IgD-negative memory B cell (primary cell): ENCODE results near the gene ZFY. TPM values are rescaled to one million over a fixed set of nuclear protein-coding genes. Genes with fewer than 3 reads are reported as not detected.
"Not testable (repeated sequence)": the region's sequence is repeated elsewhere in the genome, so short reads cannot be mapped to it uniquely, and the experiment has no call there.

Experiments
- H3K27ac Mint-ChIP-seq, 3 donors: one replicate each; pipeline ENCODE4 v1.8.0; 2020 to 2022; ENCODE audit warnings: mild to moderate bottlenecking in 3 of 3, mixed read lengths in 3 of 3, moderate library complexity in 1 of 3
- H3K27me3 Mint-ChIP-seq: one replicate; pipeline ENCODE4 v1.8.0; 2021; ENCODE audit warnings: mixed read lengths
- H3K36me3 Mint-ChIP-seq: one replicate; pipeline ENCODE4 v1.8.0; 2020; ENCODE audit warnings: mild to moderate bottlenecking, mixed read lengths
- H3K4me1 Mint-ChIP-seq, 3 donors: one replicate each; pipeline ENCODE4 v1.8.0; 2020 to 2022; ENCODE audit warnings: mixed read lengths in 3 of 3, mild to moderate bottlenecking in 1 of 3
- H3K4me3 Mint-ChIP-seq, 4 donors: one replicate each; pipeline ENCODE4 v1.8.0; 2020 to 2022; ENCODE audit warnings: mild to moderate bottlenecking in 4 of 4, mixed read lengths in 4 of 4, moderate library complexity in 3 of 4
- H3K9me3 Mint-ChIP-seq, 3 donors: one replicate each; pipeline ENCODE4 v1.8.0; 2020 to 2021; ENCODE audit warnings: mixed read lengths in 3 of 3, mild to moderate bottlenecking in 1 of 3
- polyA plus RNA-seq: library from polyadenylated mRNA; unstranded; fragments of 300-500 nt; fragmentation: Illumina TruSeq; gene quantifications from one replicate; pipeline ENCODE4 v1.2.3, GENCODE V29; 2021

Gene ZFY
- polyA plus RNA-seq, 1 donor from 2014 or later: not detected

DNA sequence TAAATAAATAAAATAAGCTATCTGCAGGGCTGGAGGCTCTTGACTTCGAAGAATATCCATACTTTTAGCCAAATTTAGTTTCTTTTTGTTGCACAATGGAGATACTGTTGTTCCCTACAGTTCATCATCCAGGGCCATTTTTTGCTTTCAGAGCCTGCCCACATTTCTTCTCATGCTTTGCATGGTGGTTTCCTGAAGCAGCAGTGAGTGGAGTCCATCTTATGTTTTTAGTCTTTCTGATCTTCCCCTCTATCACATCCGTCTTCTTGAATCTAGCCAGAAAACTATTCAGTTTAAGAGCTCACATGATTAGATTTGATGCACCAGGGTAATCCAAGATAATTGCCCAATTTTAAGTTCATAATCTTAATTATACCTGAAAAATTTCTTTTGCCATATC lies 19.6 kb downstream of the ZFY start:
- Mint-ChIP-seq H3K27ac (no peak overlapping the region), H3K36me3 (no peaks in the 10 kb centered on the region), H3K4me3 (no peak overlapping the region), H3K9me3 (no peaks in the 10 kb centered on the region), H3K27me3 (no peaks in the 10 kb centered on the region), H3K4me1 (no peaks in the 10 kb centered on the region)

DNA sequence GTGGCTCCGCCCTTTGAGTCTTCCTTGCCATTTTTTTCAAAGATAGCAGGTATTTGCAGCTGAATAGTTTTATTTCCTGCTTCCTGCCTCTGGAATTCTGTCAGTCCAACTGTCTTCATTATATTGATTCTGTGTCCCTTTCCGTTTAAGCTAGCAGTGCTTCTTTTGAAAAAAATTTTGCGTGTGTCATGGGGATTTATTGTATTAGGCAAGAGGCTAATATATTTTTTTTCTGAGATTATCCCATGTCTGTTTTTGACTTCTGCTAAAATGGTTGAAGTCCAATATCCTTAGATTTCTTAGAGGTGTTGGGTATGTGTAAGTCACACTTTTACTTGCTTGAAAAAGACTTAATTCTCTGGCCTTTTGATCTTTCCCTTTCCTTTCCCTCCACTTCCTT lies 20.4 kb downstream of the ZFY start:
- H3K4me3 Mint-ChIP-seq: no peak overlapping the region
- H3K9me3 Mint-ChIP-seq: no peaks in the 10 kb centered on the region
- no peaks in the 10 kb centered on the region for H3K4me1 Mint-ChIP-seq
- no peak overlapping the region for H3K27ac Mint-ChIP-seq
- H3K27me3 Mint-ChIP-seq: no peaks in the 10 kb centered on the region
- no peaks in the 10 kb centered on the region for H3K36me3 Mint-ChIP-seq

DNA sequence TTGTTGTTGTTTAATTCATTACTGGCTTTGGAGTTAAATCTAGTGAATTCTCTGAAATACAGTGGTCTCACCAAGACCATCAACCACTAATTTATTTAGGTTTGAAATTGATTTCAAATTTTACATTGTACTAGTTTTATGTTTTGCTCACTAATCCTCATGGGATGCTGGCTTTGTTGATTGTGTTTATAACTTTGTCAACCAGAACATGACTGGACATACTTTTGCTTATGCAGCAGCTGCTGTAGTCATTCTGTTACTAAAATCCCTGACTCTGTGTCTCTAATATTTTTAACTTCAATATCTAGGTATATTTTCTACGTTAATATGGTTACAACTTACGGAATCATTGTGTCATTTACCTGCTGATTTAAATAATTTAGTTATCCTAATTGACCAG lies 26.9 kb downstream of the ZFY start:
- no peaks in the 10 kb centered on the region for H3K27me3 Mint-ChIP-seq

DNA sequence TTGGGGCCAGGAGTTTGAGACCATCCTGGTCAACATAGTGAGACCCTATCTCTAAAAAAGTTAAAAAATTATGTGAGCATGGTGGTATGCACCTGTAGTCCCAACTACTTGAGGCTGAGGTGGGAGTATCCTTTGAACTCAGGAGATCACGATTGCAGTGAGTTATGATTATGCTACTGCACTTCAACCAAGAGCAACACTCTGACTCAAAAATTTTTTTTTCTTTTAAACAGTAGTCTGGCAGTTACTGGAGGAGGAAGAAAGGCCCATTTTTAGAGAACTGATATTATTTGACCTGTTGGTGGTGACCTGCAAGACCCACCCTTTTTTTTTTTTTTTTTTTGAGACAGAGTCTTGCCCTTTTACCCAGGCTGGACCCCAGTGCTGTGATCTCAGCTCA lies 29.6 kb downstream of the ZFY start:
- Mint-ChIP-seq H3K27me3 (no peaks in the 10 kb centered on the region), H3K9me3 (no peaks in the 10 kb centered on the region), H3K27ac (no peak overlapping the region), H3K4me3 (no peak overlapping the region), H3K4me1 (no peaks in the 10 kb centered on the region), H3K36me3 (no peaks in the 10 kb centered on the region)

More for the DNA sequence above, 26.9 kb downstream of the ZFY start:
- H3K27ac Mint-ChIP-seq: no peak overlapping the region
- no peaks in the 10 kb centered on the region for H3K36me3 Mint-ChIP-seq
- H3K9me3 Mint-ChIP-seq: no peaks in the 10 kb centered on the region
- no peaks in the 10 kb centered on the region for H3K4me1 Mint-ChIP-seq
- H3K4me3 Mint-ChIP-seq: no peak overlapping the region

DNA sequence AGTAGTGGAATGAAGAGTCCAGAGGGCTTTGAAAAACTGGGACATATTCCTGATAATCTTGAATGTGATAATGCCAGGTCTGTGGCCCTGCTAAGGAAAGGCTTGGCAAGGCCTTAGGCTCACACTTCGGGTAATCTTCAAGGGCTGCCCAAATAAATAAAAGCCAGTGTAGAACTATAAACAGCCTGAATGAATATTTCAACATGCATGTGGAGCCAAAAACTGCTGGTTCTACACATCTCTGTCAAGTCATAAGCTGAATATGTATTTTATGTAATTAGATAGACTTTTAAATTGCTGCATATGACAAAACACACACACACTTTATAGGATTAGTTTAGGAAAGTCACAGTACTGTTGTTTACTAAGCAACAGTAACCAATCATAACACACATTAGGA lies 30.4 kb downstream of the ZFY start:
- H3K4me1 Mint-ChIP-seq: no peaks in the 10 kb centered on the region
- no peaks in the 10 kb centered on the region for H3K9me3 Mint-ChIP-seq
- no peaks in the 10 kb centered on the region for H3K36me3 Mint-ChIP-seq
- H3K27me3 Mint-ChIP-seq: no peaks in the 10 kb centered on the region
- H3K27ac Mint-ChIP-seq: no peak overlapping the region
- H3K4me3 Mint-ChIP-seq: no peak overlapping the region

DNA sequence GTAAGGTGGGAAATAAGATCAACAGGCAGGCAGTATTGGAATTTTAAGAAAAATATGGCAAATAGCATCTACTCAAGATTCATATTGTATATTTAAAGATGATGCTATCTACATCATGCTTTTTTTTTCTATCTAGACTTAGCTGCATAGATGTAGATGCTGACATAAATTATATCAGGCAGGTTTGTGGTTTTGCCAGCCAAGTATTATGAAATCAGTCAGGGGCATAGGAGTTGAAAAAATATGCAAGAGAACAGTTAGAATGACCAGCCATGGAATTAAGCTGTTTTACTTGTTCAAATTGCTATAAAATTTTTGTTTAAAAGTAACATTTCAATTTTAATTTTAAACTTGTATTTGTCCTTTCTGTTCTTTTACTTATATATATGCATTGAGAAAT lies 34.4 kb downstream of the ZFY start:
- Mint-ChIP-seq H3K27ac (no peak overlapping the region), H3K36me3 (no peaks in the 10 kb centered on the region), H3K4me1 (no peaks in the 10 kb centered on the region), H3K9me3 (no peaks in the 10 kb centered on the region), H3K4me3 (no peak overlapping the region), H3K27me3 (no peaks in the 10 kb centered on the region)

DNA sequence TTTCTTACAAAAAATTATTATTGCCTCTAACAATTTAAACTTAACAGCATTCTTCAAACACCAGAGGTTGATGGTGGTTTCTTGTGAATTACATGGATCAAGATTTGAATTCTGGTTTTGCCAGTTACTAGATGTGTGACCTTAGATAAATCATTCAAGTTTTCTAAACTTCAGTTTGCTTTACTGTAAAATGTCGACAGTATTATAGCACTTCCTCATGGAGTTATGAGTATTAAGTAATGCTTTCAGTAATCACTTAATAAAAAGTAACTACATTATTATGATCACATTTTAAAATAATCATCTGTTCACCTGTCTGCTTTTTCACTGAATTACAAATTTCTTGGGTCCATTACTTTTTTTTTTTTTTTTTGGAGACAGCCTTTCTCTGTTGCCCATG lies 37.5 kb downstream of the ZFY start:
- Mint-ChIP-seq H3K27me3 (no peaks in the 10 kb centered on the region), H3K4me3 (no peak overlapping the region), H3K9me3 (no peaks in the 10 kb centered on the region), H3K4me1 (no peaks in the 10 kb centered on the region), H3K36me3 (no peaks in the 10 kb centered on the region), H3K27ac (no peak overlapping the region)

DNA sequence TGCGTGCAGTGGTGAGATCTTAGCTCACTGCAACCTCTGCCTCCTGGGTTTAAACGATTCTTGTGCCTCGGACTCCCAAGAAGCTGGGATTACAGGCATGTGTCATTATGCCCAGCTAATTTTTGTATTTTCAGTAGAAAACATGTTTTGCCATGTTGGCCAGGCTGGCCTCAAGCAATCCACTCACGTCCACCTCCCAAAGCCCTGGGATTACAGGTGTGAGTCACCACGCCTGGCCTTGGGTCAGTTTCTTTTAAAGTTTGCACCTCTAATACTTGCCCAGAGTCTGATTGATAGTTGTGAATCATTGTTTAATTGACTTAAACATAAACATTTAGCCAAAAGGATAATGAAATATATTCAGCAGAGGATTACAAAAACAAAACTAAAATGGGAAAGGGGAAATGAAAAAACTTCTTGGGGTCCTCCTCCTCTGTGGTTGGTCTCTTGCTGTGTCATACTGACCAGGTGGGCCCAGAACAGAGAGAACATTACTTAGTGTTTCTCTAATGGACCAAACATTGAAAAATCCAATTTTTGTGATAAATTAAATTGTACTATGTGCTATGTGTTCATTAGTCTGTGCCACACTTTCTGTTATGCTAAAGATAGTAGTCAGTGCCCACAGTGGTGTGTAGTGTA lies 38.0 kb downstream of the ZFY start:
- no peaks in the 10 kb centered on the region for H3K4me1 Mint-ChIP-seq
- no peaks in the 10 kb centered on the region for H3K27me3 Mint-ChIP-seq
- no peak overlapping the region for H3K27ac Mint-ChIP-seq
- H3K36me3 Mint-ChIP-seq: no peaks in the 10 kb centered on the region
- H3K9me3 Mint-ChIP-seq: no peaks in the 10 kb centered on the region
- H3K4me3 Mint-ChIP-seq: no peak overlapping the region

DNA sequence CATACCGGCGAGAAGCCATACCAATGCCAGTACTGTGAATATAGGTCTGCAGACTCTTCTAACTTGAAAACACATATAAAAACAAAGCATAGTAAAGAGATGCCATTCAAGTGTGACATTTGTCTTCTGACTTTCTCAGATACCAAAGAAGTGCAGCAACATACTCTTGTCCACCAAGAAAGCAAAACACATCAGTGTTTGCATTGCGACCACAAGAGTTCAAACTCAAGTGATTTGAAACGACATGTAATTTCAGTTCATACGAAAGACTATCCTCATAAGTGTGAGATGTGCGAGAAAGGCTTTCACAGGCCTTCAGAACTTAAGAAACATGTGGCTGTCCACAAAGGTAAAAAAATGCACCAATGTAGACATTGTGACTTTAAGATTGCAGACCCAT lies 44.1 kb downstream of the ZFY start:
- no peaks in the 10 kb centered on the region for H3K36me3 Mint-ChIP-seq
- no peaks in the 10 kb centered on the region for H3K27me3 Mint-ChIP-seq
- H3K9me3 Mint-ChIP-seq: no peaks in the 10 kb centered on the region
- H3K4me1 Mint-ChIP-seq: no peaks in the 10 kb centered on the region
- no peak overlapping the region for H3K4me3 Mint-ChIP-seq
- no peak overlapping the region for H3K27ac Mint-ChIP-seq

DNA sequence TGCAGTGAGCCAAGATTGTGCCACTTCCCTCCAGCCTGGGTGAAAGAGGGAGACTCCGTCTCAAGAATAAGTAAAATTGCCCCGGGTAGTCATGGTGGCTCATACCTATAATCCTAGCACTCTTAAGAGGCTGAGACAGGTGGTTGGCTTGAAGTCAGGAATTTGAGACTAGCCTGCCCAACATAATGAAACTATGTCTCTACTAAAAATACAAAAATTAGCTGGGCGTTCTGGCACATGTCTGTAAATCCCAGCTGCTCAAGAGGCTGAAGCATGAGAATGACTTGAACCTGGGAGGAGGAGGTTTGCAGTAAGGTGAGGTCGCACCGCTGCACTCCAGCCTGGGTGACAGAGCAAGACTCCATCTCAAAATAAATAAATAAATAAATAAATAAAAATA lies 49.3 kb downstream of the ZFY start:
- Mint-ChIP-seq H3K4me3 (no peak overlapping the region), H3K36me3 (no peaks in the 10 kb centered on the region), H3K4me1 (no peaks in the 10 kb centered on the region), H3K27me3 (no peaks in the 10 kb centered on the region), H3K9me3 (no peaks in the 10 kb centered on the region), H3K27ac (no peak overlapping the region)

DNA sequence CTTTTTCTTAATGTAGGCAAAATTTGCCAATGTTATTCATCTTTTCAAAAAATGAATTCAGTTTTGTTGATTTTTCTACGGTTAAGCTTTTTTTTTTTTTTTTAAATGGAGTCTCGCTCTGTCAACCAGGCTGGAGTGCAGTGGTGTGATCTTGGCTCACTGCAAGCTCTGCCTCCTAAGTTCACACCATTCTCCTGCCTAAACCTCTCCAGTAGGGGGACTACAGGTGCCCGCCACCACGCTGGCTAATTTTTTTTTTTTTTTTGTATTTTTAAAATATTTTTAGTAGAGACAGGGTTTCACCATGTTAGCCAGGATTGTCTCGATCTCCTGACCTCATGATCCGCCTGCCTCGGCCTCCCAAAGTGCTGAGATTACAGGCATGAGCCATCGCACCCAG lies 52.0 kb downstream of the ZFY start:
- not testable (repeated sequence) for H3K27me3 Mint-ChIP-seq, H3K9me3 Mint-ChIP-seq, H3K27ac Mint-ChIP-seq, H3K4me1 Mint-ChIP-seq, H3K4me3 Mint-ChIP-seq, H3K36me3 Mint-ChIP-seq

DNA sequence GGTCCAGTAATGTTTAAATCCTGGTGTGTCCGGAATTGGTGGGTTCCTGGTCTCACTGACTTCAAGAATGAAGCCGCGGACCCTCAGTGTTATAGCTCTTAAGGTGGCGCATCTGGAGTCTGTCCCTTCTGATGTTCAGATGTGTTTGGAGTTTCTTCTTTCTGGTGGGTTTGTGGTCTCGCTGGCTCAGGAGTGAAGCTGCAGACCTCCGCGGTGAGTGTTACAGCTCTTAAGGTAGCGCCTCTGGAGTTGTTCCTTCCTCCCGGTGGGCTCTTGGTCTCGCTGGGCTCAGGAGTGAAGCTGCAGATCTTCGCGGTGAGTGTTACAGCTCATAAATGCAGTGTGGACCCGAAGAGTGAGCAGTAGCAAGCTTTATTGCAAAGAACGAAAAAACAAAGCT lies 62.2 kb downstream of the ZFY start:
- not testable (repeated sequence) for H3K36me3 Mint-ChIP-seq, H3K9me3 Mint-ChIP-seq, H3K4me1 Mint-ChIP-seq, H3K27ac Mint-ChIP-seq, H3K27me3 Mint-ChIP-seq, H3K4me3 Mint-ChIP-seq

DNA sequence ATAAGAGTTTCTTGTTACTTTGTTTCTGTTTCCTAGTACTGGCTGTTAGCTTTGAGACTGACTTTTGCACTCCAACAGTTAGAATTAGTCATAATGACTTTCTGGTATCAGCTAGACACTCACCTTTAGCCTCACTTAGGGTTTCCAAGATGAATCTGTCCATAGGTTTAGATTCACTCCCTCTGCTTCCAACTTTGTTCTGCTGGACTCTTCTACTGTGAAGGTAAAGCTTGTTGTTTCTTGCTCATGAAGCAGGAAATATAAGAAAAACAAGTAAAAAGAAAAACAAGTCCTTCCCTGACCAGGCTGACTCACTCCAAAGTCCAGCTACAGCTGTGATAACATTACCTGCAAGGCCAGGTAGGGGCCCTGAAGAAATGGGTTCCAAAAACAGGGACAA lies 67.0 kb downstream of the ZFY start:
- Mint-ChIP-seq H3K36me3 (no peaks in the 10 kb centered on the region), H3K4me1 (no peaks in the 10 kb centered on the region), H3K4me3 (no peak overlapping the region)

DNA sequence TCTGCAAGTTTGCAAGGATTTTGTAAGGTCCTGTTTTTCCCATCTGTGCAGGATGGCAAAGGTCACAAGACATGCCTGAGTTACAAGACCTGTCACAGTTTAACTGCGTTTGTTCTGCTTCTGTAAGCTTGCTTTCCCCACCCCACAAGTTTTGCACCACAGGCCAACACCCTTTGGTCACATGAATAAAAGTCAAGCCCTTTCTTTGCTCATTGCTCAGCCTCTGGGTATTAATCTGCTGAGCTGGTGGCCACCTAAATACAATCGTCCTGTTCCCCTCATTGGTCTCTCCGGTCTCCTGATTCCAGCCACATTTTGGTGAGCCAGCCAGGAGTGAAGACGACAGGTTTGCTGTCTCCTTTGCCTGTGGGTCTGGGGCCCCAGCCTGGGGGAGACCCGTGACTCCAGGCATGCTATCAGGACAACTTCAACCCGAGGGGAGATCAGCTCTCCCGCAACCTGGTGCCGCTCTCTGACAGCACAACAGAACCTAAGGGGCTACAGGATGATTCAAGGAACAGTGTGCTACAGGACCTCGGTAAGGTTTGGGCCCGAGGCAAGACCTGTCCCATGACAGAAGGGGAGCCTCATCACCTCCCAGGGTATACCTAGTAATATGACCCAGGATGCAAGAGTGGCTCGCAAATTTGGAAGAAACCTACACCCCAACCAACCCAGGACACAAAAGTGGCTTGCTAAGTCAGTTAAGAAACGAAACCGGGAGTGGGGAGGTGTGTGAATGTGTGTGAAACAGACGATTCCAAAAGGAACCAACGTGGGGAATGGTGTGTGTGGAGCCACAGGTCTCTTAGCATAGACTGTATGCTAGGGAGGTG lies 67.7 kb downstream of the ZFY start:
- Mint-ChIP-seq H3K4me3 (no peak overlapping the region), H3K9me3 (no peaks in the 10 kb centered on the region), H3K27me3 (no peaks in the 10 kb centered on the region), H3K36me3 (no peaks in the 10 kb centered on the region), H3K4me1 (no peaks in the 10 kb centered on the region), H3K27ac (no peak overlapping the region)

More for the DNA sequence above, 67.0 kb downstream of the ZFY start:
- Mint-ChIP-seq H3K27ac (no peak overlapping the region), H3K27me3 (no peaks in the 10 kb centered on the region), H3K9me3 (no peaks in the 10 kb centered on the region)

DNA sequence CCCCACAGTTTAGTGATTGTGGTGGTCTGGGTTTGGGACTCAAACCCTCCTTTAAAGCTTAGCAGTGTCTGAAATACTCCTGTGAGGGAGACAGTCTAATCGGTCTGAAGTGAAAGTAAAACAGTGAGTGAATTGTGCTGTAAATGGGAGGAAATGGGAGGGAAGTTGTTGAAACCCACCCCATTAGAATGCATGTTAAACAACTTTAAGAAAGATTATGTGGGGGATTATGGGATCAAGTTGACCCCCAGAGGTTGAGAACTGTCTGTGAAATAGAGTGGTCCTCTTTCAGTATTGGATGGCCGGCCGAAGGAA lies 68.3 kb downstream of the ZFY start:
- Mint-ChIP-seq H3K27me3 (no peaks in the 10 kb centered on the region), H3K4me3 (no peak overlapping the region), H3K9me3 (no peaks in the 10 kb centered on the region), H3K27ac (no peak overlapping the region), H3K4me1 (no peaks in the 10 kb centered on the region), H3K36me3 (no peaks in the 10 kb centered on the region)

DNA sequence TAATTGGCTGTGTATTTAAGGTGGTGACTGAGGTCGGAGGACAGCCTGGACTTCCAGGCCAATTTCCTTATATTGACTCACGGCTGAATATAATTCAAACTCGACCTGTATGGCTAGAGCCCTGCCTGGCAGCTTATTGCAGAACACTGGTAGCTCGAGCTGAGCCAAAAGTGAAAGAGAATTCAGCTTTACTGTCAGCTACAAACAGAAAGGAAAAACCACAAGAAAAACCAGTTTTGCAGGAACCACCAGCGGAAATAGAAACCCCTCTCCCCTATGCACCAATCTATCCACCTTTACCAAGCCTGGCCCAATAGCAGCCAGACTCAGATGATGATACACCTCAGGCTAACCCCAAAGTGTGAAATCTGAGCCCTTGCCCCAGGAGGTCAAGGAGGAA lies 68.7 kb downstream of the ZFY start:
- no peaks in the 10 kb centered on the region for H3K27me3 Mint-ChIP-seq
- H3K9me3 Mint-ChIP-seq: no peaks in the 10 kb centered on the region
- H3K4me1 Mint-ChIP-seq: no peaks in the 10 kb centered on the region
- no peaks in the 10 kb centered on the region for H3K36me3 Mint-ChIP-seq
- no peak overlapping the region for H3K27ac Mint-ChIP-seq
- H3K4me3 Mint-ChIP-seq: no peak overlapping the region
